HL-60 (cell line): ENCODE results near the gene DAPK1.

Experiments
- DNase-seq, 2 experiments: peaks; one replicate each; pipeline ENCODE4 v3.0.0-alpha.2; 2010 to 2020; ENCODE audit warnings: low read depth in 1 of 2, low spot score in 1 of 2
- H3K27ac ChIP-seq: fragments of 250-450 bp; sonication (Bioruptor Pico); replicated peaks from 2 replicates; pipeline ENCODE4 v1.5.1; 2020; ENCODE audit warnings: mild to moderate bottlenecking, moderate library complexity
- H3K27me3 ChIP-seq: fragments of 250-450 bp; sonication (Bioruptor Pico); 2 replicates; pipeline ENCODE4 v1.5.1; 2021; ENCODE audit warnings: mild to moderate bottlenecking, moderate library complexity; ENCODE audit not compliant: insufficient read depth, poor library complexity, severe bottlenecking
- H3K4me3 ChIP-seq: replicated peaks from 2 replicates; pipeline ENCODE4 v1.5.1; 2011; ENCODE audit warnings: mild to moderate bottlenecking, control low read depth, low read length; ENCODE audit not compliant: insufficient read depth
- CTCF ChIP-seq: IDR thresholded peaks from one replicate; pipeline ENCODE4 v1.5.1; 2011; ENCODE audit warnings: low read length, control low read depth, inconsistent platforms; ENCODE audit not compliant: insufficient read depth
- GABPA ChIP-seq: IDR thresholded peaks from 2 replicates; pipeline ENCODE4 v1.6.1; 2012; ENCODE audit warnings: low read depth
- POLR2AphosphoS5 ChIP-seq: IDR thresholded peaks from 2 replicates; pipeline ENCODE4 v1.6.1; 2012; ENCODE audit warnings: low read depth
- REST ChIP-seq: IDR thresholded peaks from 2 replicates; pipeline ENCODE4 v1.6.1; 2012; ENCODE audit warnings: low read depth; ENCODE audit not compliant: insufficient replicate concordance
- SPI1 ChIP-seq: IDR thresholded peaks from 2 replicates; pipeline ENCODE4 v1.6.1; 2012; ENCODE audit warnings: low read depth, mild to moderate bottlenecking, borderline replicate concordance

DAPK1 gene

GRCh38 chr9:87562530-87563170 is 65.0 kb downstream of the DAPK1 start:
- Histone ChIP-seq H3K27me3 (no peaks in the 10 kb centered on the region), H3K4me3 (no peak overlapping the region), H3K27ac (no peak overlapping the region)
- no peak for DNase-seq
- no peak for TF ChIP-seq SPI1
- no peak for TF ChIP-seq REST
- TF ChIP-seq CTCF: no peak
- TF ChIP-seq POLR2AphosphoS5: no peak
- no peak for TF ChIP-seq GABPA

GRCh38 chr9:87564111-87564510 is 66.4 kb downstream of the DAPK1 start:
- DNase-seq: no peak
- no peak overlapping the region for H3K4me3 ChIP-seq
- no peak overlapping the region for H3K27ac ChIP-seq
- no peaks in the 10 kb centered on the region for H3K27me3 ChIP-seq
- no peak for TF ChIP-seq REST

- DNase-seq: no peak
- TF ChIP-seq GABPA (no peak), CTCF (no peak), SPI1 (no peak), REST (no peak)
- Histone ChIP-seq H3K27ac (no peak overlapping the region), H3K27me3 (no peaks in the 10 kb centered on the region), H3K4me3 (no peak overlapping the region)
These were observed 67.1 kb downstream of the DAPK1 start for GRCh38 chr9:87564791-87565241.
